Ureter (tissue), 1 donor: ENCODE results near the gene CDH22. TPM values are rescaled to one million over a fixed set of nuclear protein-coding genes. Genes with fewer than 3 reads are reported as not detected.

ENCODE experiments used
- DNase-seq: peaks from one replicate; pipeline ENCODE4 v3.0.0-alpha.2; 2020; ENCODE audit warnings: low spot score
- total RNA-seq: library from RNA; stranded (reverse); gene quantifications from one replicate; pipeline ENCODE4 v1.2.4, GENCODE V29; 2023
- donor health status: DM: yes; HTN: yes; CAD: no.

CDH22 gene
- total RNA-seq, 1 donor from 2014 or later, result 0.23 TPM

- DNase-seq, result no peak
Observed at GRCh38 chr20:46299078-46299477, 9.2 kb downstream of the CDH22 start.

GRCh38 chr20:46298374-46298773 is 9.9 kb downstream of the CDH22 start:
- no peak for DNase-seq

GRCh38 chr20:46296526-46297250 is 11.6 kb downstream of the CDH22 start:
- DNase-seq, result no peak

GRCh38 chr20:46293084-46293483 is 15.2 kb downstream of the CDH22 start:
- no peak for DNase-seq

GRCh38 chr20:46291401-46291800 is 16.9 kb downstream of the CDH22 start:
- no peak for DNase-seq

GRCh38 chr20:46289432-46289831 is 18.9 kb downstream of the CDH22 start:
- DNase-seq, result no peak

- DNase-seq, result no peak
Observed at GRCh38 chr20:46286977-46287376, 21.3 kb downstream of the CDH22 start.

- no peak for DNase-seq
Observed at GRCh38 chr20:46286382-46286781, 21.9 kb downstream of the CDH22 start.

- DNase-seq, result no peak
Observed at GRCh38 chr20:46285740-46286139, 22.6 kb downstream of the CDH22 start.

GRCh38 chr20:46285072-46285471 is 23.2 kb downstream of the CDH22 start:
- DNase-seq, result no peak

GRCh38 chr20:46284040-46284427 is 24.3 kb downstream of the CDH22 start:
- DNase-seq, result no peak

- DNase-seq, result no peak
Observed at GRCh38 chr20:46283426-46284039, 24.8 kb downstream of the CDH22 start.

GRCh38 chr20:46282669-46283068 is 25.6 kb downstream of the CDH22 start:
- no peak for DNase-seq

- no peak for DNase-seq
Observed at GRCh38 chr20:46279103-46279502, 29.2 kb downstream of the CDH22 start.

GRCh38 chr20:46277602-46278001 is 30.7 kb downstream of the CDH22 start:
- no peak for DNase-seq

- DNase-seq, result no peak
Observed at GRCh38 chr20:46276531-46276930, 31.8 kb downstream of the CDH22 start.

GRCh38 chr20:46275091-46275490 is 33.2 kb downstream of the CDH22 start:
- no peak for DNase-seq

- DNase-seq, result no peak
Observed at GRCh38 chr20:46273717-46274116, 34.6 kb downstream of the CDH22 start.

GRCh38 chr20:46272389-46273047 is 35.8 kb downstream of the CDH22 start:
- DNase-seq, result no peak

GRCh38 chr20:46270977-46271744 is 37.1 kb downstream of the CDH22 start:
- DNase-seq, result no peak

- DNase-seq, result no peak
Observed at GRCh38 chr20:46269372-46269771, 38.9 kb downstream of the CDH22 start.

GRCh38 chr20:46268662-46269061 is 39.6 kb downstream of the CDH22 start:
- no peak for DNase-seq
